ENCODE measurements around the gene RAMACL.

DNA sequence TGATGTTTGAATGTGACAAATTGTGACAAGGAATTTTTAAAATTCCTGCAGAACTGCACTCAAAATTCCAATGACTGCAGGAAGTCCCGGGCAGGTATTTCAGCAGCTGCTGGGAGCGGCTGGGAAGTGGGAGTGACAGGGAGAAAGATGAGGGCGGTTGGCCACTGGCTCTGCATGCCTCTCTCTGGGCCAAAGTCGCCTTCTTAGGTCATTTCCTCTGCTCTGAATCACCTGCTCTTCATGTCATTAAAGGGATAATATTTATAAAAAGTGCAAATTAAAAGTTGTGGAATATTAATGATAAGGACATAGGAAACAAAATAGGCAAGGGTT lies 43.9 kb downstream of the RAMACL start:
- TF ChIP-seq RAD21 (IDR thresholded peaks at IDR 0.05) (no peak), YY1 (IDR thresholded peaks at IDR 0.05) (no peak), JUND (IDR thresholded peaks at IDR 0.05) (no peak), TAF1 (conservative IDR thresholded peaks at IDR 0.05) (no peak), FOXA2 (IDR thresholded peaks at IDR 0.05) (no peak), HNF4G (IDR thresholded peaks at IDR 0.05) (no peak), FOXA1 (IDR thresholded peaks at IDR 0.05) (no peak)
- TF ChIP-seq, protein P1, sequence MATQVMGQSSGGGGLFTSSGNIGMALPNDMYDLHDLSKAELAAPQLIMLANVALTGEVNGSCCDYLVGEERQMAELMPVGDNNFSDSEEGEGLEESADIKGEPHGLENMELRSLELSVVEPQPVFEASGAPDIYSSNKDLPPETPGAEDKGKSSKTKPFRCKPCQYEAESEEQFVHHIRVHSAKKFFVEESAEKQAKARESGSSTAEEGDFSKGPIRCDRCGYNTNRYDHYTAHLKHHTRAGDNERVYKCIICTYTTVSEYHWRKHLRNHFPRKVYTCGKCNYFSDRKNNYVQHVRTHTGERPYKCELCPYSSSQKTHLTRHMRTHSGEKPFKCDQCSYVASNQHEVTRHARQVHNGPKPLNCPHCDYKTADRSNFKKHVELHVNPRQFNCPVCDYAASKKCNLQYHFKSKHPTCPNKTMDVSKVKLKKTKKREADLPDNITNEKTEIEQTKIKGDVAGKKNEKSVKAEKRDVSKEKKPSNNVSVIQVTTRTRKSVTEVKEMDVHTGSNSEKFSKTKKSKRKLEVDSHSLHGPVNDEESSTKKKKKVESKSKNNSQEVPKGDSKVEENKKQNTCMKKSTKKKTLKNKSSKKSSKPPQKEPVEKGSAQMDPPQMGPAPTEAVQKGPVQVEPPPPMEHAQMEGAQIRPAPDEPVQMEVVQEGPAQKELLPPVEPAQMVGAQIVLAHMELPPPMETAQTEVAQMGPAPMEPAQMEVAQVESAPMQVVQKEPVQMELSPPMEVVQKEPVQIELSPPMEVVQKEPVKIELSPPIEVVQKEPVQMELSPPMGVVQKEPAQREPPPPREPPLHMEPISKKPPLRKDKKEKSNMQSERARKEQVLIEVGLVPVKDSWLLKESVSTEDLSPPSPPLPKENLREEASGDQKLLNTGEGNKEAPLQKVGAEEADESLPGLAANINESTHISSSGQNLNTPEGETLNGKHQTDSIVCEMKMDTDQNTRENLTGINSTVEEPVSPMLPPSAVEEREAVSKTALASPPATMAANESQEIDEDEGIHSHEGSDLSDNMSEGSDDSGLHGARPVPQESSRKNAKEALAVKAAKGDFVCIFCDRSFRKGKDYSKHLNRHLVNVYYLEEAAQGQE (IDR thresholded peaks at IDR 0.05), result no peak
- TF ChIP-seq, protein P2, sequence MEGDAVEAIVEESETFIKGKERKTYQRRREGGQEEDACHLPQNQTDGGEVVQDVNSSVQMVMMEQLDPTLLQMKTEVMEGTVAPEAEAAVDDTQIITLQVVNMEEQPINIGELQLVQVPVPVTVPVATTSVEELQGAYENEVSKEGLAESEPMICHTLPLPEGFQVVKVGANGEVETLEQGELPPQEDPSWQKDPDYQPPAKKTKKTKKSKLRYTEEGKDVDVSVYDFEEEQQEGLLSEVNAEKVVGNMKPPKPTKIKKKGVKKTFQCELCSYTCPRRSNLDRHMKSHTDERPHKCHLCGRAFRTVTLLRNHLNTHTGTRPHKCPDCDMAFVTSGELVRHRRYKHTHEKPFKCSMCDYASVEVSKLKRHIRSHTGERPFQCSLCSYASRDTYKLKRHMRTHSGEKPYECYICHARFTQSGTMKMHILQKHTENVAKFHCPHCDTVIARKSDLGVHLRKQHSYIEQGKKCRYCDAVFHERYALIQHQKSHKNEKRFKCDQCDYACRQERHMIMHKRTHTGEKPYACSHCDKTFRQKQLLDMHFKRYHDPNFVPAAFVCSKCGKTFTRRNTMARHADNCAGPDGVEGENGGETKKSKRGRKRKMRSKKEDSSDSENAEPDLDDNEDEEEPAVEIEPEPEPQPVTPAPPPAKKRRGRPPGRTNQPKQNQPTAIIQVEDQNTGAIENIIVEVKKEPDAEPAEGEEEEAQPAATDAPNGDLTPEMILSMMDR (IDR thresholded peaks at IDR 0.05; ENCODE audit: low read depth, low read length, missing input control), result no peak
- TF ChIP-seq, protein P3, sequence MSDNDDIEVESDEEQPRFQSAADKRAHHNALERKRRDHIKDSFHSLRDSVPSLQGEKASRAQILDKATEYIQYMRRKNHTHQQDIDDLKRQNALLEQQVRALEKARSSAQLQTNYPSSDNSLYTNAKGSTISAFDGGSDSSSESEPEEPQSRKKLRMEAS (IDR thresholded peaks at IDR 0.05), result no peak
- TF ChIP-seq, protein P4, sequence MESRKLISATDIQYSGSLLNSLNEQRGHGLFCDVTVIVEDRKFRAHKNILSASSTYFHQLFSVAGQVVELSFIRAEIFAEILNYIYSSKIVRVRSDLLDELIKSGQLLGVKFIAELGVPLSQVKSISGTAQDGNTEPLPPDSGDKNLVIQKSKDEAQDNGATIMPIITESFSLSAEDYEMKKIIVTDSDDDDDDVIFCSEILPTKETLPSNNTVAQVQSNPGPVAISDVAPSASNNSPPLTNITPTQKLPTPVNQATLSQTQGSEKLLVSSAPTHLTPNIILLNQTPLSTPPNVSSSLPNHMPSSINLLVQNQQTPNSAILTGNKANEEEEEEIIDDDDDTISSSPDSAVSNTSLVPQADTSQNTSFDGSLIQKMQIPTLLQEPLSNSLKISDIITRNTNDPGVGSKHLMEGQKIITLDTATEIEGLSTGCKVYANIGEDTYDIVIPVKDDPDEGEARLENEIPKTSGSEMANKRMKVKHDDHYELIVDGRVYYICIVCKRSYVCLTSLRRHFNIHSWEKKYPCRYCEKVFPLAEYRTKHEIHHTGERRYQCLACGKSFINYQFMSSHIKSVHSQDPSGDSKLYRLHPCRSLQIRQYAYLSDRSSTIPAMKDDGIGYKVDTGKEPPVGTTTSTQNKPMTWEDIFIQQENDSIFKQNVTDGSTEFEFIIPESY (IDR thresholded peaks at IDR 0.05), result no peak
- TF ChIP-seq, protein P5, sequence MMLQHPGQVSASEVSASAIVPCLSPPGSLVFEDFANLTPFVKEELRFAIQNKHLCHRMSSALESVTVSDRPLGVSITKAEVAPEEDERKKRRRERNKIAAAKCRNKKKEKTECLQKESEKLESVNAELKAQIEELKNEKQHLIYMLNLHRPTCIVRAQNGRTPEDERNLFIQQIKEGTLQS (IDR thresholded peaks at IDR 0.05), result no peak
